HEK293 (cell line): ENCODE results near the gene SLC15A4.
"Not testable (repeated sequence)": the region's sequence is repeated elsewhere in the genome, so short reads cannot be mapped to it uniquely, and the experiment has no call there.

Experiments
- CTCF ChIA-PET: fragments of 350-600 bp; formaldehyde crosslinking; extraction: SDS; loops from one replicate; lab custom pipeline; 2021; ENCODE audit warnings: antibody characterized with exemption; lab: Yijun Ruan, JAX
- POLR2A ChIA-PET: fragments of 300-600 bp; formaldehyde crosslinking; extraction: SDS; loops from one replicate; lab custom pipeline; 2020; ENCODE audit warnings: antibody characterized with exemption, inconsistent platforms; lab: Yijun Ruan, JAX
- H3K27ac ChIP-seq: fragments of 200-500 bp; sonication (Bioruptor generic); 2 replicates; pipeline ENCODE4 v1.5.1; 2014; ENCODE audit warnings: low read depth, low read length, control low read depth, inconsistent platforms; ENCODE audit errors: extremely low read depth
- H3K36me3 ChIP-seq, 2 experiments: fragments of 200-500 bp in 1 of 2; sonication (Bioruptor generic) in 1 of 2; 1 replicate in 1 of 2; 2 replicates in 1 of 2; pipeline ENCODE4 v1.5.1; 2014 to 2017; ENCODE audit warnings: inconsistent platforms in 2 of 2, low read length in 2 of 2; ENCODE audit not compliant: control insufficient read depth in 2 of 2, insufficient read depth in 1 of 2
- H3K4me1 ChIP-seq: fragments of 200-500 bp; sonication (Bioruptor generic); 2 replicates; pipeline ENCODE4 v1.5.1; 2014; ENCODE audit warnings: mild to moderate bottlenecking, low read length, inconsistent platforms; ENCODE audit not compliant: control insufficient read depth, insufficient read depth
- H3K4me3 ChIP-seq: 2 replicates; pipeline ENCODE4 v1.5.1; 2011; ENCODE audit warnings: low read depth, mild to moderate bottlenecking, control low read depth, low read length, moderate library complexity
- H3K9me3 ChIP-seq: fragments of 200-500 bp; sonication (Bioruptor generic); 2 replicates; pipeline ENCODE4 v1.5.1; 2014; ENCODE audit warnings: low read depth, low read length, inconsistent platforms; ENCODE audit not compliant: control insufficient read depth, insufficient read depth
- AEBP2 ChIP-seq: fragments of 450-650 bp; formaldehyde crosslinking; IDR thresholded peaks from 2 replicates; pipeline ENCODE4 v1.5.1; 2016; ENCODE audit warnings: missing biosample characterization, missing genetic modification characterization, borderline replicate concordance
- KLF1 ChIP-seq: fragments of 450-650 bp; formaldehyde crosslinking; IDR thresholded peaks from 2 replicates; pipeline ENCODE4 v1.5.1; 2016; ENCODE audit warnings: missing biosample characterization, missing genetic modification characterization
- PBX3 ChIP-seq: sonication (generic); formaldehyde crosslinking; IDR thresholded peaks from 2 replicates; pipeline ENCODE4 v1.8.1; 2022; ENCODE audit warnings: mild to moderate bottlenecking, moderate library complexity, missing genetic modification reagents
- PRDM4 ChIP-seq: fragments of 450-650 bp; formaldehyde crosslinking; IDR thresholded peaks from 2 replicates; pipeline ENCODE4 v1.5.1; 2017; ENCODE audit warnings: missing biosample characterization, missing genetic modification characterization
- ZEB2 ChIP-seq: fragments of 450-650 bp; formaldehyde crosslinking; IDR thresholded peaks from 2 replicates; pipeline ENCODE4 v1.5.1; 2016; ENCODE audit warnings: missing biosample characterization, missing genetic modification characterization
- ZNF2 ChIP-seq: fragments of 450-650 bp; formaldehyde crosslinking; IDR thresholded peaks from 2 replicates; pipeline ENCODE4 v1.5.1; 2016; ENCODE audit warnings: missing biosample characterization, missing genetic modification characterization
- ZNF221 ChIP-seq: fragments of 450-650 bp; formaldehyde crosslinking; IDR thresholded peaks from 2 replicates; pipeline ENCODE4 v1.5.1; 2017; ENCODE audit warnings: missing biosample characterization, missing genetic modification characterization, borderline replicate concordance
- ZNF366 ChIP-seq: fragments of 450-650 bp; formaldehyde crosslinking; conservative IDR thresholded peaks from 2 replicates; pipeline ENCODE4 v1.5.1; 2016; ENCODE audit warnings: missing biosample characterization, missing genetic modification characterization
- ZNF37A ChIP-seq: fragments of 450-650 bp; IDR thresholded peaks from 2 replicates; pipeline ENCODE4 v1.5.1; 2018; ENCODE audit warnings: missing biosample characterization, missing genetic modification characterization
- ZNF571 ChIP-seq: fragments of 450-650 bp; formaldehyde crosslinking; IDR thresholded peaks from 2 replicates; pipeline ENCODE4 v1.5.0; 2017; ENCODE audit warnings: missing biosample characterization, missing genetic modification characterization
- ZNF701 ChIP-seq: fragments of 450-650 bp; formaldehyde crosslinking; IDR thresholded peaks from 2 replicates; pipeline ENCODE4 v1.5.1; 2016; ENCODE audit warnings: missing biosample characterization, missing genetic modification characterization
- ZSCAN4 ChIP-seq: fragments of 450-650 bp; formaldehyde crosslinking; IDR thresholded peaks from 2 replicates; pipeline ENCODE4 v1.5.1; 2017; ENCODE audit warnings: missing biosample characterization, missing genetic modification characterization
- TF ChIP-seq, protein P1 (sequence below): fragments of 450-650 bp; formaldehyde crosslinking; IDR thresholded peaks from 2 replicates; pipeline ENCODE4 v1.5.1; 2016; ENCODE audit warnings: missing biosample characterization, missing genetic modification characterization
- TF ChIP-seq, protein P2 (sequence below): fragments of 450-650 bp; formaldehyde crosslinking; IDR thresholded peaks from 2 replicates; pipeline ENCODE4 v1.5.1; 2016; ENCODE audit warnings: missing biosample characterization, missing genetic modification characterization, low read depth
- TF ChIP-seq, protein P3 (sequence below): fragments of 450-650 bp; IDR thresholded peaks from 2 replicates; pipeline ENCODE4 v1.5.1; 2018; ENCODE audit warnings: missing biosample characterization, missing genetic modification characterization

Gene SLC15A4

DNA sequence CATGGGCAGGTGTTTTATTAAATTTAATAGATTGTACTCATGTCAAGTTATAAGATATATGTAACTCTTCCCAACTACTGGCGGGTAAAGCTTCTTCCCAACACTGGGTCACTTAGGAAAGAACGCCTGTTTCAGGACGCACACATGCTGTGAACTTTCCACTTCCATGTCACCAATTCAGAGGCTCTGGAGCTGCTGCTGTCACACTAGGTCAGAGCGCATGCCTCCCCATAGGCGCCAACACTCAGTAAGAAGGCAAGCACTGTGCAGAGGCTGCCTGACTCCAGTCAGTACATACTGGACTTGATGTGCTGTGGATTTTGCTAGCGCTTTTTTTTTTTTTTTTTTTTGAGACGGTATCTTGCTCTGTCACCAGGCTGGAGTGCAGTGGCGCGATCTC is 17.2 kb downstream of the SLC15A4 start (continued):
- TF ChIP-seq, protein P1, sequence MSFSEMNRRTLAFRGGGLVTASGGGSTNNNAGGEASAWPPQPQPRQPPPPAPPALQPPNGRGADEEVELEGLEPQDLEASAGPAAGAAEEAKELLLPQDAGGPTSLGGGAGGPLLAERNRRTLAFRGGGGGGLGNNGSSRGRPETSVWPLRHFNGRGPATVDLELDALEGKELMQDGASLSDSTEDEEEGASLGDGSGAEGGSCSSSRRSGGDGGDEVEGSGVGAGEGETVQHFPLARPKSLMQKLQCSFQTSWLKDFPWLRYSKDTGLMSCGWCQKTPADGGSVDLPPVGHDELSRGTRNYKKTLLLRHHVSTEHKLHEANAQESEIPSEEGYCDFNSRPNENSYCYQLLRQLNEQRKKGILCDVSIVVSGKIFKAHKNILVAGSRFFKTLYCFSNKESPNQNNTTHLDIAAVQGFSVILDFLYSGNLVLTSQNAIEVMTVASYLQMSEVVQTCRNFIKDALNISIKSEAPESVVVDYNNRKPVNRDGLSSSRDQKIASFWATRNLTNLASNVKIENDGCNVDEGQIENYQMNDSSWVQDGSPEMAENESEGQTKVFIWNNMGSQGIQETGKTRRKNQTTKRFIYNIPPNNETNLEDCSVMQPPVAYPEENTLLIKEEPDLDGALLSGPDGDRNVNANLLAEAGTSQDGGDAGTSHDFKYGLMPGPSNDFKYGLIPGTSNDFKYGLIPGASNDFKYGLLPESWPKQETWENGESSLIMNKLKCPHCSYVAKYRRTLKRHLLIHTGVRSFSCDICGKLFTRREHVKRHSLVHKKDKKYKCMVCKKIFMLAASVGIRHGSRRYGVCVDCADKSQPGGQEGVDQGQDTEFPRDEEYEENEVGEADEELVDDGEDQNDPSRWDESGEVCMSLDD (tag by site-specific recombination), result no peak
- TF ChIP-seq KLF1 (tag by site-specific recombination) (no peak), PRDM4 (no peak), ZNF221 (tag by site-specific recombination) (no peak), ZNF37A (tag by site-specific recombination) (no peak), AEBP2 (tag by site-specific recombination) (no peak), ZNF701 (no peak), ZNF2 (tag by site-specific recombination) (no peak)

DNA sequence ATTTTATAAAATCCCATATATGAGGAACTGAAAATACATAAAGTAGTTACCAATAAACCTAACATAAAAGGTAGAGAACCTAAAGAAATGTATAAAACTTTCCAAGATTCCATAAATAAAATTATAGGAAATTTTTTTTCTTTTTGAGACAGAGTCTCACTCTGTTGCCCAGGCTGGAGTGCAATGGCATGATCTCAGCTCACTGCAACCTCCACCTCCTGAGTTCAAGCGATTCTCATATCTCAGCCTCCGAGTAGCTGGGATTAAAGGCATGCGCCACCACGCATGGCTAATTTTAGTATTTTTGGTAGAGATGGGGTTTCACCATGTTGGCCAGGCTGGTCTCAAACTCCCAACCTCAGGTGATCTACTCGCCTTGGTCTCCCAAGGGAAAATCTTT is 18.4 kb downstream of the SLC15A4 start:
- H3K9me3 ChIP-seq, H3K4me3 ChIP-seq, CTCF ChIA-PET, POLR2A ChIA-PET, H3K27ac ChIP-seq, H3K4me1 ChIP-seq: not testable (repeated sequence)
- H3K36me3 ChIP-seq, result peaks cover 16 to 78% of the 10 kb centered on the region in 2 experiments

DNA sequence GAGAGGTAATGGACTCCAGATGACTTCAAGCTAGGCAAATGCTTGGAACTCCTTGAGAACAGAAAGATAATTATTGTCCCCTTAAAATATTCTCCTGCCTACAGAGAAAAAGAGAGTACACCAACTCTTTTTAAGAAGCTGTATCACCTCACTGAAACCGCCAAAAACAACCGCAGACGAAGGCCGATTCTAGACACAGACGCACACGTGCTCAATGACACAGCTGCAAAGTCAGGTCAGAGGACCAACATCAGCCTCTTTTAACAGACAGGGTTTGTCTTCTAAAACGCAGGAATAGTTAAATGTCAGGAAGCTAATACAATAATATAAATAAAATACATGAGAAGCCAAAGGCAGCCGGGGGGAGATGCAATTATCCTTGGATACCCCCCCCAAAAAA is 19.0 kb downstream of the SLC15A4 start:
- Histone ChIP-seq H3K36me3 (peaks cover 19 to 78% of the 10 kb centered on the region in 2 experiments), H3K9me3 (no peaks in the 10 kb centered on the region), H3K27ac (no peak overlapping the region), H3K4me1 (no peaks in the 10 kb centered on the region), H3K4me3 (no peak overlapping the region)
- no peak for TF ChIP-seq ZNF366 (tag by site-specific recombination)
- TF ChIP-seq ZSCAN4 (tag by site-specific recombination), result no peak
- no peak for TF ChIP-seq PBX3 (CRISPR knock-in tag)
- TF ChIP-seq ZNF571, result no peak
- TF ChIP-seq, protein P2, sequence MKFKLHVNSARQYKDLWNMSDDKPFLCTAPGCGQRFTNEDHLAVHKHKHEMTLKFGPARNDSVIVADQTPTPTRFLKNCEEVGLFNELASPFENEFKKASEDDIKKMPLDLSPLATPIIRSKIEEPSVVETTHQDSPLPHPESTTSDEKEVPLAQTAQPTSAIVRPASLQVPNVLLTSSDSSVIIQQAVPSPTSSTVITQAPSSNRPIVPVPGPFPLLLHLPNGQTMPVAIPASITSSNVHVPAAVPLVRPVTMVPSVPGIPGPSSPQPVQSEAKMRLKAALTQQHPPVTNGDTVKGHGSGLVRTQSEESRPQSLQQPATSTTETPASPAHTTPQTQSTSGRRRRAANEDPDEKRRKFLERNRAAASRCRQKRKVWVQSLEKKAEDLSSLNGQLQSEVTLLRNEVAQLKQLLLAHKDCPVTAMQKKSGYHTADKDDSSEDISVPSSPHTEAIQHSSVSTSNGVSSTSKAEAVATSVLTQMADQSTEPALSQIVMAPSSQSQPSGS (tag by site-specific recombination), result no peak
- no peak for TF ChIP-seq KLF1 (tag by site-specific recombination)
- no peak for TF ChIP-seq ZEB2
- TF ChIP-seq, protein P3, sequence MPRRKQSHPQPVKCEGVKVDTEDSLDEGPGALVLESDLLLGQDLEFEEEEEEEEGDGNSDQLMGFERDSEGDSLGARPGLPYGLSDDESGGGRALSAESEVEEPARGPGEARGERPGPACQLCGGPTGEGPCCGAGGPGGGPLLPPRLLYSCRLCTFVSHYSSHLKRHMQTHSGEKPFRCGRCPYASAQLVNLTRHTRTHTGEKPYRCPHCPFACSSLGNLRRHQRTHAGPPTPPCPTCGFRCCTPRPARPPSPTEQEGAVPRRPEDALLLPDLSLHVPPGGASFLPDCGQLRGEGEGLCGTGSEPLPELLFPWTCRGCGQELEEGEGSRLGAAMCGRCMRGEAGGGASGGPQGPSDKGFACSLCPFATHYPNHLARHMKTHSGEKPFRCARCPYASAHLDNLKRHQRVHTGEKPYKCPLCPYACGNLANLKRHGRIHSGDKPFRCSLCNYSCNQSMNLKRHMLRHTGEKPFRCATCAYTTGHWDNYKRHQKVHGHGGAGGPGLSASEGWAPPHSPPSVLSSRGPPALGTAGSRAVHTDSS (tag by site-specific recombination), result no peak
- ChIA-PET POLR2A (no interaction called here), CTCF (no interaction called here)
